ENCODE measurements around the gene HOXA13. TPM values are rescaled to one million over a fixed set of nuclear protein-coding genes. Genes with fewer than 3 reads are reported as not detected.

Gene HOXA13
- total RNA-seq = not detected

- Histone ChIP-seq H3K36me3 (no peaks in the 10 kb centered on the region), H3K27ac (no peak within 1 kb of the TSS), H3K4me1 (peaks cover 8 to 31% of the 10 kb centered on the region in 2 donors), H3K27me3 (peaks cover 72% of the 10 kb centered on the region), H3K9me3 (no peaks in the 10 kb centered on the region), H3K4me3 (replicated peaks in 1 of 3) (peak within 1 kb of the TSS in 1 of 3 donors; percentile 16)
- no peak for DNase-seq
- intact Hi-C loops (cut with DNase I) = loop anchor here (5.0 to 10.0 kb wide), 3 partner anchors 725 to 895 kb away; no protein-coding TSS in a partner anchor
- TF ChIP-seq CTCF (IDR thresholded peaks at IDR 0.05) = no peak
- no peak for TF ChIP-seq POLR2A (IDR thresholded peaks at IDR 0.05)
- 3% methylated on average over 27 to 50 of the region's 99 CpGs for WGBS, 2 donors
Observed at GRCh38 chr7:27199849-27200760, at the start of gene HOXA13. Gene HOXA13 (minus strand): TSS chr7:27200091. CDS start chr7:27200077, 14 bp downstream.

- peaks cover 8 to 25% of the 10 kb centered on the region in 2 donors for H3K4me1 ChIP-seq
- H3K36me3 ChIP-seq = no peaks in the 10 kb centered on the region
- H3K4me3 ChIP-seq (replicated peaks in 1 of 3) = no peak overlapping the region
- H3K9me3 ChIP-seq = no peaks in the 10 kb centered on the region
- peaks cover 58% of the 10 kb centered on the region for H3K27me3 ChIP-seq
- no peak overlapping the region for H3K27ac ChIP-seq
- no peak for TF ChIP-seq POLR2A (IDR thresholded peaks at IDR 0.05)
- TF ChIP-seq CTCF (IDR thresholded peaks at IDR 0.05) = no peak
- DNase-seq = no peak
- 15 to 17% methylated on average over 21 of the region's 23 CpGs for WGBS, 2 donors
- intact Hi-C loops (cut with DNase I) = no loop called here
Observed at GRCh38 chr7:27248911-27249723, 49.2 kb upstream of the HOXA13 start.

- no peak overlapping the region for H3K27ac ChIP-seq
- H3K9me3 ChIP-seq = no peaks in the 10 kb centered on the region
- WGBS, 2 donors = 57 to 66% methylated on average over 3 of the region's 3 CpGs
- peaks cover 10 to 29% of the 10 kb centered on the region in 2 donors for H3K4me1 ChIP-seq
- no peak for DNase-seq
- no peak overlapping the region for H3K4me3 ChIP-seq (replicated peaks in 1 of 3)
- intact Hi-C loops (cut with DNase I) = no loop called here
- TF ChIP-seq POLR2A (IDR thresholded peaks at IDR 0.05) (no peak), CTCF (IDR thresholded peaks at IDR 0.05) (no peak)
- no peaks in the 10 kb centered on the region for H3K36me3 ChIP-seq
- peaks cover 64% of the 10 kb centered on the region for H3K27me3 ChIP-seq
Observed at GRCh38 chr7:27248427-27248806, 48.5 kb upstream of the HOXA13 start.

- H3K9me3 ChIP-seq = no peaks in the 10 kb centered on the region
- intact Hi-C loops (cut with DNase I) = no loop called here
- H3K27ac ChIP-seq = no peak overlapping the region
- no peak for DNase-seq
- peaks cover 68% of the 10 kb centered on the region for H3K27me3 ChIP-seq
- no peak for TF ChIP-seq POLR2A (IDR thresholded peaks at IDR 0.05)
- H3K4me3 ChIP-seq (replicated peaks in 1 of 3) = no peak overlapping the region
- peaks cover 17 to 35% of the 10 kb centered on the region in 2 donors for H3K4me1 ChIP-seq
- 47 to 65% methylated on average over 4 of the region's 4 CpGs for WGBS, 2 donors
- no peaks in the 10 kb centered on the region for H3K36me3 ChIP-seq
Observed at GRCh38 chr7:27247452-27248426, 47.8 kb upstream of the HOXA13 start.

- Histone ChIP-seq H3K27me3 (peaks cover 72% of the 10 kb centered on the region), H3K9me3 (no peaks in the 10 kb centered on the region), H3K27ac (no peak overlapping the region), H3K4me1 (peaks cover 19 to 36% of the 10 kb centered on the region in 2 donors), H3K36me3 (no peaks in the 10 kb centered on the region), H3K4me3 (replicated peaks in 1 of 3) (no peak overlapping the region)
- no peak for TF ChIP-seq POLR2A (IDR thresholded peaks at IDR 0.05)
- TF ChIP-seq CTCF (IDR thresholded peaks at IDR 0.05) = no peak
- intact Hi-C loops (cut with DNase I) = no loop called here
- WGBS, 2 donors = 68 to 71% methylated on average over 7 of the region's 7 CpGs
- no peak for DNase-seq
Observed at GRCh38 chr7:27247000-27247399, 47.1 kb upstream of the HOXA13 start.
